ENCODE measurements around the gene AMIGO3. TPM values are rescaled to one million over a fixed set of nuclear protein-coding genes. Genes with fewer than 3 reads are reported as not detected.
A peak's percentile ranks its signal among the peaks of the same experiment; 100 is the strongest.

AMIGO3 gene
- total RNA-seq, 1 donor from 2014 or later: not detected

GRCh38 chr3:49723628-49724551 lies 4.4 kb upstream of the AMIGO3 start, which contains the start of gene GMPPB:
Gene GMPPB, minus strand, starts transcription at chr3:49723951. Its CDS starts 225 bp downstream, at chr3:49723726.
- FAIRE-seq (no peak), DNase-seq (ENCODE audit: low read depth) (peak; percentile 88)
- Histone ChIP-seq H3K27me3 (ENCODE audit: control insufficient read depth, insufficient read depth, low read length) (no peaks in the 10 kb centered on the region), H3K36me3 (ENCODE audit: control insufficient read depth, insufficient read depth, low read length) (peaks cover 16% of the 10 kb centered on the region), H3K4me3 (ENCODE audit: low read depth, low read length) (peak within 1 kb of the TSS; percentile 86)
- TF ChIP-seq CTCF (IDR thresholded peaks at IDR 0.05; ENCODE audit: insufficient read depth, low read length, severe bottlenecking): no peak

- FAIRE-seq (no peak), DNase-seq (ENCODE audit: low read depth) (peak; percentile 55)
- Histone ChIP-seq H3K27me3 (ENCODE audit: control insufficient read depth, insufficient read depth, low read length) (no peaks in the 10 kb centered on the region), H3K4me3 (ENCODE audit: low read depth, low read length) (peak overlapping the region; percentile 86), H3K36me3 (ENCODE audit: control insufficient read depth, insufficient read depth, low read length) (peaks cover 16% of the 10 kb centered on the region)
- TF ChIP-seq CTCF (IDR thresholded peaks at IDR 0.05; ENCODE audit: insufficient read depth, low read length, severe bottlenecking): no peak
Measured at GRCh38 chr3:49723296-49723627, 3.8 kb upstream of the AMIGO3 start.

GRCh38 chr3:49722896-49723295 lies 3.4 kb upstream of the AMIGO3 start:
- DNase-seq (ENCODE audit: low read depth): no peak
- no peak for TF ChIP-seq CTCF (IDR thresholded peaks at IDR 0.05; ENCODE audit: insufficient read depth, low read length, severe bottlenecking)
- no peaks in the 10 kb centered on the region for H3K27me3 ChIP-seq (ENCODE audit: control insufficient read depth, insufficient read depth, low read length)
- H3K4me3 ChIP-seq (ENCODE audit: low read depth, low read length): peak overlapping the region; percentile 86
- FAIRE-seq: no peak
- H3K36me3 ChIP-seq (ENCODE audit: control insufficient read depth, insufficient read depth, low read length): peaks cover 15% of the 10 kb centered on the region

- no peak overlapping the region for H3K4me3 ChIP-seq (ENCODE audit: low read depth, low read length)
- H3K36me3 ChIP-seq (ENCODE audit: control insufficient read depth, insufficient read depth, low read length): peaks cover 14% of the 10 kb centered on the region
- TF ChIP-seq CTCF (IDR thresholded peaks at IDR 0.05; ENCODE audit: insufficient read depth, low read length, severe bottlenecking): no peak
- no peaks in the 10 kb centered on the region for H3K27me3 ChIP-seq (ENCODE audit: control insufficient read depth, insufficient read depth, low read length)
- DNase-seq (ENCODE audit: low read depth) (no peak), FAIRE-seq (peak; percentile 32)
Measured at GRCh38 chr3:49721896-49722781, 2.7 kb upstream of the AMIGO3 start.

GRCh38 chr3:49721596-49721895 lies 2.1 kb upstream of the AMIGO3 start:
- Histone ChIP-seq H3K36me3 (ENCODE audit: control insufficient read depth, insufficient read depth, low read length) (peaks cover 14% of the 10 kb centered on the region), H3K27me3 (ENCODE audit: control insufficient read depth, insufficient read depth, low read length) (no peaks in the 10 kb centered on the region), H3K4me3 (ENCODE audit: low read depth, low read length) (no peak overlapping the region)
- no peak for TF ChIP-seq CTCF (IDR thresholded peaks at IDR 0.05; ENCODE audit: insufficient read depth, low read length, severe bottlenecking)
- FAIRE-seq: no peak
- DNase-seq (ENCODE audit: low read depth): no peak

All from bronchial epithelial cell (primary cell).